ENCODE data around the gene NAPA. TPM values are rescaled to one million over a fixed set of nuclear protein-coding genes. Genes with fewer than 3 reads are reported as not detected.

NAPA gene
- total RNA-seq, 5 donors from 2014 or later (not counting 1 experiment from before 2014, with no cell fraction given), result 81.1 to 119 (median 86.7) TPM

DNA sequence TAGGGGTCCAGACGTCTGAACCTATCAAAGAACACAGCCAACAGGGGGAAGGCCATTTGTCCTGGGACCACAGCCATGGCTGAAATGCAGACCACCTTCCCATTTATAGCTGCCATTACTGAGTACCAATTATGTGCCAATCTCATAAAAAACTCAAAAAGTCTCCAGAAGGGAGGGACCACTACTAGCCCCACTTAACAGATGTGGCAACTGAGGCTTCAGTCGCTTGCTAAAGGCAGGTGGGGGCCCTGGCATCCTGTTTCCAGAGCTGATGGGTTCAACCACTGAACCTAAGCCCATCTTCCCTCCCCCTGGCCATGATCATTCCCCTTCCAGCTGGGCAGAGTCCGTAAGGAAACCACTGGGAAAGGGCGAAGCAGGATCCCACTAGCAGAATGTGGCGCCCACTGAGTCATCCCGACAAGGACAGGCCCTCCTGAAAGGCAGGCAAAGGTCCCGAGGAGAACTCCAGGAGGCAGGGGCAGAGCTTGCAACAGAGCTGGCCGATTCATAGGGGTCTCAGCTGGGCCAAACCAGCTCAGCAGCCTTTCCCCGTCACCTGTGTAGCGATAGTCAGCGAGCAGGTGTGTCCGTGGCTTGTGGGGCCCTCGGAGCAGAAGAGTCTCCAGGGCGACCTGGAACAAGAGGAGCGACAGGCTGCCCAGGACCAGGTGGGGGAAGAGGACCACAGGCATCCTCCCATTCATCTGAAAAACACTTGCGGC is 14.3 kb upstream of the NAPA start:
- ATAC-seq (replicated peaks in 1 of 4) (no peak), DNase-seq (no peak)
- H3K36me3 Mint-ChIP-seq, result no peaks in the 10 kb centered on the region
- Histone ChIP-seq H3K27me3 (replicated peaks in 1 of 2; ENCODE audit: control insufficient read depth in 2 of 2, extremely low read depth in 1 of 2, insufficient read depth in 2 of 2, low read length in 1 of 2) (peaks cover 0 to 12% of the 10 kb centered on the region in 2 experiments), H3K4me1 (ENCODE audit: control insufficient read depth in 1 of 2, extremely low read depth in 1 of 2, insufficient read depth in 2 of 2, low read length in 2 of 2) (no peaks in the 10 kb centered on the region), H3K9me3 (no peaks in the 10 kb centered on the region), H3K4me3 (ENCODE audit: control insufficient read depth in 1 of 2, extremely low read depth in 1 of 2, low read length in 1 of 2) (no peak overlapping the region), H3K27ac (ENCODE audit: low read length) (no peak overlapping the region), H3K36me3 (ENCODE audit: control insufficient read depth in 2 of 2, extremely low read depth in 1 of 2, insufficient read depth in 1 of 2, low read length in 1 of 2) (no peaks in the 10 kb centered on the region)
- H3K9me3 Mint-ChIP-seq, result no peaks in the 10 kb centered on the region
- H3K4me3 Mint-ChIP-seq, result no peak overlapping the region
- 77% methylated on average over 15 of the region's 16 CpGs for WGBS (ENCODE audit: insufficient coverage)
- no peaks in the 10 kb centered on the region for H3K27me3 Mint-ChIP-seq
- no peaks in the 10 kb centered on the region for H3K4me1 Mint-ChIP-seq
- H3K27ac Mint-ChIP-seq, result no peak overlapping the region
- CTCF ChIA-PET, result interaction anchor here in 1 of 2 donors (0.5 kb wide), 1 partner anchor 19 kb away, joined by 4 read pairs; no protein-coding TSS in a partner anchor
- POLR2A ChIA-PET, result no interaction called here

DNA sequence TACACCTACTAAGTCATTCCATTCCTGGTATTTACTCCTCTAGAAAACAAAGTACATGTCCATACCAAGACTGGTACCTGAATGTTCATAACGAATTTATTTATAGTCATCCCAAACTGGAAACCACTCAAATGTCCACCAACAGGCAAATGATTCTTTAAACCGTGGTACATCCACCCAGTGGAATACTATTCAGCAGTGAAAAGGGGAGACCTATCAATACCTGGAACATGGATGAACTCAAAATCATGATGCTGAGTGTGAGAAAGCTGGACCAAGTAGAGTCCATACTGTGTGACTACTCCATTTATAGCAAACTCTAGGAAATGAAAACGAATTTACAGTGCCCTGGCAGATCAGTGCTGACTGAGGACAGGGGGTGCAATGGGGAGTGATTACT is 11.9 kb upstream of the NAPA start:
- ChIA-PET POLR2A (no interaction called here), CTCF (no interaction called here)
- peaks cover 4 to 6% (median 5%) of the 10 kb centered on the region in 3 donors for H3K4me1 Mint-ChIP-seq
- Histone ChIP-seq H3K4me3 (ENCODE audit: control insufficient read depth in 1 of 2, extremely low read depth in 1 of 2, low read length in 1 of 2) (no peak overlapping the region), H3K27ac (ENCODE audit: low read length) (no peak overlapping the region), H3K9me3 (no peaks in the 10 kb centered on the region), H3K27me3 (replicated peaks in 1 of 2; ENCODE audit: control insufficient read depth in 2 of 2, extremely low read depth in 1 of 2, insufficient read depth in 2 of 2, low read length in 1 of 2) (peaks cover 0 to 20% of the 10 kb centered on the region in 2 experiments), H3K4me1 (ENCODE audit: control insufficient read depth in 1 of 2, extremely low read depth in 1 of 2, insufficient read depth in 2 of 2, low read length in 2 of 2) (peaks cover 4 to 7% of the 10 kb centered on the region in 2 experiments), H3K36me3 (ENCODE audit: control insufficient read depth in 2 of 2, extremely low read depth in 1 of 2, insufficient read depth in 1 of 2, low read length in 1 of 2) (no peaks in the 10 kb centered on the region)
- H3K36me3 Mint-ChIP-seq, result no peaks in the 10 kb centered on the region
- H3K9me3 Mint-ChIP-seq, result no peaks in the 10 kb centered on the region
- peaks cover 5 to 8% of the 10 kb centered on the region in 2 donors for H3K27me3 Mint-ChIP-seq
- 80% methylated on average over 1 of the region's 3 CpGs for whole genome bisulfite sequencing (ENCODE audit: insufficient coverage)
- no peak for DNase-seq
- no peak overlapping the region for H3K4me3 Mint-ChIP-seq
- H3K27ac Mint-ChIP-seq, result no peak overlapping the region
- ATAC-seq (replicated peaks in 1 of 4), result no peak

DNA sequence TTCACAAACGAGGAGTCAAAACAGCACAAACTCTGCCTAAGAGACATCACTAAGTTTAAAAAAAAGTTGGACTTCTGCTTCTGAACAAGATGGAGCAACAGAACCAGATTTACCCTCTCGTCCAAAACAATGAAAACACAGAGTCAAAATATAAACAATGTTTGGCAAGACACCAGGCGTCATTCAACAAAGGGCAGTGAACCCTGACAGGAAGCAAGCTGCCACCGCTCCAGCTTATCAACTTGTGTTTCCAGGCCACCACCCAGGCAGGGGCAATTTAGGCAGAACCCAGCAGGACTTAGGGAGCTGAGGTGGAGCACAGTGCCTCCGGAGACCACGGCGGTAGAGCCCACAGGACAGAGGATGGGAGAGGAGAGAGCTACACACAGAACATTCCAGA is 8.6 kb upstream of the NAPA start:
- DNase-seq (no peak), ATAC-seq (replicated peaks in 1 of 4) (no peak)
- H3K4me3 Mint-ChIP-seq, result no peak overlapping the region
- peaks cover 5 to 11% of the 10 kb centered on the region in 2 donors for H3K27me3 Mint-ChIP-seq
- no peaks in the 10 kb centered on the region for H3K36me3 ChIP-seq (ENCODE audit: control insufficient read depth in 2 of 2, extremely low read depth in 1 of 2, insufficient read depth in 1 of 2, low read length in 1 of 2)
- H3K27me3 ChIP-seq (replicated peaks in 1 of 2; ENCODE audit: control insufficient read depth in 2 of 2, extremely low read depth in 1 of 2, insufficient read depth in 2 of 2, low read length in 1 of 2), result peaks cover 0 to 27% of the 10 kb centered on the region in 2 experiments
- H3K9me3 Mint-ChIP-seq, result no peaks in the 10 kb centered on the region
- CTCF ChIA-PET, result no interaction called here
- H3K9me3 ChIP-seq, result no peaks in the 10 kb centered on the region
- POLR2A ChIA-PET, result interaction anchor here in 1 of 2 donors (0.6 kb wide), 1 partner anchor 1206 kb away, joined by 10 read pairs; no protein-coding TSS in a partner anchor
- WGBS (ENCODE audit: insufficient coverage), result 83% methylated on average over 1 of the region's 7 CpGs
- no peaks in the 10 kb centered on the region for H3K36me3 Mint-ChIP-seq
- no peak overlapping the region for H3K4me3 ChIP-seq (ENCODE audit: control insufficient read depth in 1 of 2, extremely low read depth in 1 of 2, low read length in 1 of 2)
- H3K27ac Mint-ChIP-seq, result no peak overlapping the region
- no peak overlapping the region for H3K27ac ChIP-seq (ENCODE audit: low read length)
- H3K4me1 ChIP-seq (ENCODE audit: control insufficient read depth in 1 of 2, extremely low read depth in 1 of 2, insufficient read depth in 2 of 2, low read length in 2 of 2), result peaks cover 9 to 22% of the 10 kb centered on the region in 2 experiments
- peaks cover 17 to 26% (median 19%) of the 10 kb centered on the region in 3 donors for H3K4me1 Mint-ChIP-seq

DNA sequence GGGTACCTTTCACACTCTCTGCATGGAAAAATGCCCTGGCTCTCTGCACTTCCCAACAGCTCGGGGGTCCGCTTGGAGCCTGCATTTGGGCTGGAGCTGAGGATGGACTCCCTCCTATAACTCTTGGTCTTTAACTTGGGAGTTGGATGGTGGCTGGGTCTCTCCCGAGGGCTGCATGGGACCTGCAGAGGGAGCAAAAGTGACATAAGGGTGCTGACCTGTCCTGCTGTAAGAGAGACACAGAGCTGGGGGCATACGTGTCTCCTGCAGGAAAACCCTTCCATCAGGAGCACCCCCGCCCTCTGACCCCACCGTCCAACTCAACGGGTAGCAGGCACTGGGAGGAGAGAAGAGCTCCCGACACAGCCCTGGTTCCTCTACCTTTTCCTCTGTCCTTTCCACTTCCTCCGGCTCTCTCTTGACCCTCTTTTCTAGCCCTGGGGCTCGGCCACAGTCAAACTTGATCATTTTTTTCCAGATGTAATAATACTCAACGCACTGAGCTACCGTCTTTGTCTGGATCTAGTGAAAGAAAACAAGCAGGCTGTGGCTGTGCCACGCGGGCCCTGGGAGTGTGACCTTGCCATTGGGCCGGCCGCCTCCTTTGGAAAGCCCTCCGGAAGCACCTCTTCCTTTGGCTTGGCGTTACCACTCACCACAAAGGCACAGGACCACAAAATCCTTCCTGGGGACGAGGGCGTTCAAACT is 6.8 kb upstream of the NAPA start:
- Histone ChIP-seq H3K4me1 (ENCODE audit: control insufficient read depth in 1 of 2, extremely low read depth in 1 of 2, insufficient read depth in 2 of 2, low read length in 2 of 2) (peaks cover 18 to 40% of the 10 kb centered on the region in 2 experiments), H3K27ac (ENCODE audit: low read length) (no peak overlapping the region), H3K27me3 (replicated peaks in 1 of 2; ENCODE audit: control insufficient read depth in 2 of 2, extremely low read depth in 1 of 2, insufficient read depth in 2 of 2, low read length in 1 of 2) (peaks cover 0 to 27% of the 10 kb centered on the region in 2 experiments), H3K4me3 (ENCODE audit: control insufficient read depth in 1 of 2, extremely low read depth in 1 of 2, low read length in 1 of 2) (no peak overlapping the region), H3K9me3 (no peaks in the 10 kb centered on the region), H3K36me3 (ENCODE audit: control insufficient read depth in 2 of 2, extremely low read depth in 1 of 2, insufficient read depth in 1 of 2, low read length in 1 of 2) (no peaks in the 10 kb centered on the region)
- no peak overlapping the region for H3K27ac Mint-ChIP-seq
- CTCF ChIA-PET, result no interaction called here
- 50% methylated on average over 17 of the region's 20 CpGs for WGBS (ENCODE audit: insufficient coverage)
- ATAC-seq (replicated peaks in 1 of 4) (peak in 1 of 4 experiments; percentile 18), DNase-seq (no peak)
- POLR2A ChIA-PET, result interaction anchor here in 1 of 2 donors (0.6 kb wide), 1 partner anchor 77 kb away, joined by 9 read pairs; no protein-coding TSS in a partner anchor
- H3K9me3 Mint-ChIP-seq, result no peaks in the 10 kb centered on the region
- H3K4me3 Mint-ChIP-seq, result peak overlapping the region in 1 of 3 donors; percentile 62
- H3K27me3 Mint-ChIP-seq, result peaks cover 5 to 11% of the 10 kb centered on the region in 2 donors
- peaks cover 35 to 44% (median 36%) of the 10 kb centered on the region in 3 donors for H3K4me1 Mint-ChIP-seq
- no peaks in the 10 kb centered on the region for H3K36me3 Mint-ChIP-seq

DNA sequence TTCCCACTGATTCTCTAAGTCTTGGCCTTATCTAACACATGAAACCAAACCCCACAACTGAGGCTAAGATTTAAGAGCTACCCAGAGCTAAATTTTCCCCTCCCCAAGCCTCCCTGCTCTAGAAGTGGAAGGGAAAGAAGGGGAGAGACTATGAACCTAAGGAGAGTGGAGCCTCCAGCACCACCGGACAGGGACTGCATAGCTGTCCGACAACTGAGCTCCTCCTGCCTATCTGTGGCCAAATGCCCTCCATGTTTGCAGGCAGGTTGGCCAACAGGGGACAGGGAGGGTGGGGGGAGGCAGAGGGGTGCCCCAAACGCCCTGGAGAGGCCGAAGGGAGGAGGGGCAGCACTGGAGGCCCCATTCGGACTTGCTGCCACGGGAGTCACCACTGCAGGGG is 6.0 kb upstream of the NAPA start:
- CTCF ChIA-PET, result interaction anchor here in 1 of 2 donors (0.8 kb wide), 1 partner anchor 93 kb away, joined by 4 read pairs; no protein-coding TSS in a partner anchor
- DNase-seq (no peak), ATAC-seq (replicated peaks in 1 of 4) (no peak)
- Histone ChIP-seq H3K27ac (ENCODE audit: low read length) (no peak overlapping the region), H3K27me3 (replicated peaks in 1 of 2; ENCODE audit: control insufficient read depth in 2 of 2, extremely low read depth in 1 of 2, insufficient read depth in 2 of 2, low read length in 1 of 2) (peaks cover 0 to 27% of the 10 kb centered on the region in 2 experiments), H3K4me1 (ENCODE audit: control insufficient read depth in 1 of 2, extremely low read depth in 1 of 2, insufficient read depth in 2 of 2, low read length in 2 of 2) (peaks cover 26 to 45% of the 10 kb centered on the region in 2 experiments), H3K4me3 (ENCODE audit: control insufficient read depth in 1 of 2, extremely low read depth in 1 of 2, low read length in 1 of 2) (no peak overlapping the region), H3K36me3 (ENCODE audit: control insufficient read depth in 2 of 2, extremely low read depth in 1 of 2, insufficient read depth in 1 of 2, low read length in 1 of 2) (no peaks in the 10 kb centered on the region), H3K9me3 (no peaks in the 10 kb centered on the region)
- H3K4me3 Mint-ChIP-seq, result no peak overlapping the region
- 88% methylated on average over 4 of the region's 6 CpGs for WGBS (ENCODE audit: insufficient coverage)
- no peaks in the 10 kb centered on the region for H3K36me3 Mint-ChIP-seq
- H3K27ac Mint-ChIP-seq, result no peak overlapping the region
- H3K9me3 Mint-ChIP-seq, result no peaks in the 10 kb centered on the region
- POLR2A ChIA-PET, result no interaction called here
- peaks cover 5 to 11% of the 10 kb centered on the region in 2 donors for H3K27me3 Mint-ChIP-seq
- peaks cover 43 to 52% (median 44%) of the 10 kb centered on the region in 3 donors for H3K4me1 Mint-ChIP-seq

DNA sequence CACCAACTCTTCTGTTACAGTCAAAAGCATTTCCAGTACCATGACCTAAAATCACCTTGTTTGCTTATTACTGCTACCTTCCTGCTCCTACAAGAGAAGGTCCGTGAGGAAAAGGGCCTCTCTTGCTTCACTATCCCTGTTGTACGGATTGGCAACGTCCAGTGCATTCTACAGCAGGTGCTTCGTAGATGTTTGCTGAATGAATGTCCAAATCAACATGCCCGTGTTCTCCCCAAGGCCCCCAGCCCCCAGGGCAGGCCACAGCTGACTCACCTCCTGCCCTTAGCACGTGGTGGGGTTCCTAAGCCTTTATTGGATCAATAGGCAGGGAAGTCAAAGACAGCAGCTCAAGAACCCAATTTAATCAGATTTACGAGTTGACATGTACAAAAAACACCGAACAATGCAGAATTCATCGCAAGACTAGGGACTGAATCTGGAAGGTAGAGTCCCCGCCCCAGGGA is 5.5 kb upstream of the NAPA start:
- H3K4me3 Mint-ChIP-seq, result peak overlapping the region in 1 of 3 donors; percentile 32
- 83% methylated on average over 10 of the region's 10 CpGs for WGBS (ENCODE audit: insufficient coverage)
- POLR2A ChIA-PET, result no interaction called here
- no peaks in the 10 kb centered on the region for H3K36me3 ChIP-seq (ENCODE audit: control insufficient read depth in 2 of 2, extremely low read depth in 1 of 2, insufficient read depth in 1 of 2, low read length in 1 of 2)
- no peak overlapping the region for H3K27ac ChIP-seq (ENCODE audit: low read length)
- peaks cover 28 to 49% of the 10 kb centered on the region in 2 experiments for H3K4me1 ChIP-seq (ENCODE audit: control insufficient read depth in 1 of 2, extremely low read depth in 1 of 2, insufficient read depth in 2 of 2, low read length in 2 of 2)
- H3K4me1 Mint-ChIP-seq, result peaks cover 47 to 56% (median 49%) of the 10 kb centered on the region in 3 donors
- no peaks in the 10 kb centered on the region for H3K9me3 ChIP-seq
- H3K27me3 Mint-ChIP-seq, result peaks cover 5 to 11% of the 10 kb centered on the region in 2 donors
- CTCF ChIA-PET, result interaction anchor here in 1 of 2 donors (0.6 to 1.2 kb wide), 3 partner anchors 11 to 92 kb away, joined by 3 to 4 read pairs (median 4); no protein-coding TSS in a partner anchor
- DNase-seq (no peak), ATAC-seq (replicated peaks in 1 of 4) (no peak)
- H3K9me3 Mint-ChIP-seq, result no peaks in the 10 kb centered on the region
- H3K36me3 Mint-ChIP-seq, result no peaks in the 10 kb centered on the region
- no peak overlapping the region for H3K4me3 ChIP-seq (ENCODE audit: control insufficient read depth in 1 of 2, extremely low read depth in 1 of 2, low read length in 1 of 2)
- peaks cover 0 to 27% of the 10 kb centered on the region in 2 experiments for H3K27me3 ChIP-seq (replicated peaks in 1 of 2; ENCODE audit: control insufficient read depth in 2 of 2, extremely low read depth in 1 of 2, insufficient read depth in 2 of 2, low read length in 1 of 2)
- H3K27ac Mint-ChIP-seq, result peak overlapping the region in 1 of 2 donors; percentile 69

Data from T-cell (primary cell).